HCT116 (cell line): ENCODE data around the gene RARS2. TPM values are rescaled to one million over a fixed set of nuclear protein-coding genes. Genes with fewer than 3 reads are reported as not detected.

Experiments used
- ATAC-seq: fragments of 200-7000 bp; cut with Tn5 transposase; 2 replicates; pipeline ENCODE4 v1.9.1; 2020; ENCODE audit warnings: mild to moderate bottlenecking, moderate library complexity
- BruUV-seq: library from RNA; stranded (reverse); fragments of 400-500 nt; replicated peaks from 2 replicates; lab custom pipeline; 2021; lab: Mats Ljungman, UMichigan
- CTCF ChIA-PET: fragments of 300-600 bp; sonication (Branson Sonifier 250); formaldehyde crosslinking; loops from one replicate; lab custom pipeline; 2021; ENCODE audit warnings: antibody characterized with exemption; lab: Charles Lee
- POLR2A ChIA-PET: fragments of 300-600, 350-600 bp; sonication (Branson Sonifier 250); formaldehyde crosslinking; loops from one replicate; lab custom pipeline; 2021; ENCODE audit warnings: antibody characterized with exemption; lab: Charles Lee
- RAD21 ChIA-PET, 2 experiments: fragments of 300-600 bp; sonication (Branson Sonifier 250); formaldehyde crosslinking; loops; one replicate each; lab custom pipeline; 2023; ENCODE audit warnings: low total read pairs in 2 of 2; ENCODE audit not compliant: uncharacterized antibody in 2 of 2, unreplicated experiment in 2 of 2, low non-redundant PET in 1 of 2; lab: Charles Lee
- DNase-seq: peaks from one replicate; pipeline ENCODE4 v3.0.0-alpha.2; 2010; ENCODE audit warnings: low read depth, low spot score
- H2AFZ ChIP-seq: fragments of 200-600 bp; shearing (Covaris generic), sonication (generic); 2 replicates; pipeline ENCODE4 v1.6.1; 2017; ENCODE audit warnings: low read depth, mixed run types, mixed read lengths, antibody characterized with exemption, low read length; ENCODE audit not compliant: poor library complexity, severe bottlenecking
- H3K27ac ChIP-seq: 2 replicates; pipeline ENCODE4 v1.5.1; 2012; ENCODE audit warnings: low read depth, low read length
- H3K27me3 ChIP-seq: fragments of 200-600 bp; sonication (generic); 2 replicates; pipeline ENCODE4 v1.6.1; 2016; ENCODE audit warnings: mixed run types, low read length, mixed read lengths; ENCODE audit not compliant: insufficient read depth
- H3K36me3 ChIP-seq, 2 experiments: fragments of 200-500 bp in 1 of 2; fragments of 200-600 bp in 1 of 2; sonication (Bioruptor generic) in 1 of 2; sonication (generic) in 1 of 2; 2 replicates each; pipeline versions ENCODE4 v1.5.1 to v1.6.1; 2014 to 2016; ENCODE audit warnings: low read length in 2 of 2, inconsistent platforms in 1 of 2, mixed read lengths in 1 of 2, mixed run types in 1 of 2; ENCODE audit not compliant: insufficient read depth in 2 of 2, control insufficient read depth in 1 of 2
- H3K4me1 ChIP-seq, 2 experiments: fragments of 200-600 bp in 1 of 2; sonication (generic) in 1 of 2; 2 replicates each; pipeline versions ENCODE4 v1.5.1 to v1.6.1; 2012 to 2017; ENCODE audit warnings: low read length in 2 of 2, inconsistent platforms in 1 of 2, mild to moderate bottlenecking in 1 of 2, mixed read lengths in 1 of 2, mixed run types in 1 of 2, moderate library complexity in 1 of 2; ENCODE audit not compliant: insufficient read depth in 2 of 2, control insufficient read depth in 1 of 2
- H3K4me2 ChIP-seq: fragments of 200-600 bp; sonication (generic); 2 replicates; pipeline ENCODE4 v1.6.1; 2017; ENCODE audit warnings: mixed run types, low read length, mixed read lengths
- H3K4me3 ChIP-seq, 2 experiments: fragments of 200-600 bp in 1 of 2; sonication (generic) in 1 of 2; replicated peaks in 1 of 2; 2 replicates each; pipeline ENCODE4 v1.5.1; 2011 to 2016; ENCODE audit warnings: low read length in 2 of 2, control low read depth in 1 of 2, low read depth in 1 of 2, mild to moderate bottlenecking in 1 of 2, mixed read lengths in 1 of 2, mixed run types in 1 of 2
- H3K79me2 ChIP-seq: fragments of 200-600 bp; sonication (generic); 2 replicates; pipeline ENCODE4 v1.6.1; 2017; ENCODE audit warnings: mild to moderate bottlenecking, mixed run types, low read length, moderate library complexity, mixed read lengths; ENCODE audit not compliant: insufficient read depth
- H3K9ac ChIP-seq: fragments of 200-600 bp; sonication (generic); 2 replicates; pipeline ENCODE4 v1.6.1; 2016; ENCODE audit warnings: low read length, mixed read lengths
- H3K9me2 ChIP-seq: fragments of 200-600 bp; sonication (generic), shearing (Covaris generic); 2 replicates; pipeline ENCODE4 v1.6.1; 2017; ENCODE audit warnings: mixed run types, mild to moderate bottlenecking, moderate library complexity; ENCODE audit not compliant: insufficient read depth
- H3K9me3 ChIP-seq, 2 experiments: fragments of 200-500 bp in 1 of 2; fragments of 200-600 bp in 1 of 2; sonication (Bioruptor generic) in 1 of 2; sonication (generic) in 1 of 2; 2 replicates each; pipeline ENCODE4 v1.6.1; 2014 to 2017; ENCODE audit warnings: low read length in 2 of 2, mixed read lengths in 2 of 2, inconsistent platforms in 1 of 2, low read depth in 1 of 2, mild to moderate bottlenecking in 1 of 2, mixed run types in 1 of 2, moderate library complexity in 1 of 2; ENCODE audit not compliant: control insufficient read depth in 1 of 2, insufficient read depth in 1 of 2
- H4K20me1 ChIP-seq: fragments of 200-600 bp; sonication (generic), shearing (Covaris generic); 2 replicates; pipeline ENCODE4 v1.6.1; 2017; ENCODE audit warnings: mixed run types, mild to moderate bottlenecking, moderate library complexity; ENCODE audit not compliant: insufficient read depth
- CEBPB ChIP-seq: IDR thresholded peaks from 2 replicates; pipeline ENCODE4 v1.6.1; 2012; ENCODE audit warnings: low read depth
- EZH2 ChIP-seq: fragments of 200-600 bp; sonication (generic); IDR thresholded peaks from 2 replicates; pipeline ENCODE4 v1.6.1; 2017; ENCODE audit warnings: antibody characterized with exemption, mixed run types
- MAX ChIP-seq: IDR thresholded peaks from 2 replicates; pipeline ENCODE4 v1.6.1; 2012
- SIN3A ChIP-seq: IDR thresholded peaks from 2 replicates; pipeline ENCODE4 v1.6.1; 2012; ENCODE audit warnings: low read depth
- ZBTB33 ChIP-seq: IDR thresholded peaks from 2 replicates; pipeline ENCODE4 v1.6.1; 2011; ENCODE audit warnings: mild to moderate bottlenecking, low read length, moderate library complexity; ENCODE audit not compliant: insufficient replicate concordance; ENCODE audit errors: extremely low read depth
- ZNF274 ChIP-seq: fragments of 200-500 bp; sonication (Bioruptor generic); IDR thresholded peaks from 2 replicates; pipeline ENCODE4 v1.6.1; 2014; ENCODE audit warnings: mild to moderate bottlenecking, low read depth, low read length, inconsistent platforms
- intact Hi-C: fragments of 100-400 bp; cut with micrococcal nuclease; formaldehyde crosslinking; loops from 2 replicates; pipeline ENCODE4 v1.10.0; 2022
- total RNA-seq: library from RNA; stranded (reverse); gene quantifications from one replicate; pipeline ENCODE4 v1.2.1, GENCODE V29; 2021; ENCODE audit not compliant: unreplicated experiment
- TF ChIP-seq, protein P1 (sequence below): IDR thresholded peaks from 2 replicates; pipeline ENCODE4 v1.6.1; 2012

RARS2 gene
- total RNA-seq, 1 experiment from 2014 or later: 34.8 TPM

- H3K36me3 ChIP-seq: no peaks in the 10 kb centered on the region
- TF ChIP-seq SIN3A (no peak), EZH2 (no peak), CEBPB (no peak), ZBTB33 (no peak), MAX (no peak), ZNF274 (no peak)
- TF ChIP-seq, protein P1, sequence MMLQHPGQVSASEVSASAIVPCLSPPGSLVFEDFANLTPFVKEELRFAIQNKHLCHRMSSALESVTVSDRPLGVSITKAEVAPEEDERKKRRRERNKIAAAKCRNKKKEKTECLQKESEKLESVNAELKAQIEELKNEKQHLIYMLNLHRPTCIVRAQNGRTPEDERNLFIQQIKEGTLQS: no peak
- no peaks in the 10 kb centered on the region for H3K27me3 ChIP-seq
- ATAC-seq: no peak
- DNase-seq: no peak
- H3K79me2 ChIP-seq: peaks cover 92% of the 10 kb centered on the region
- BruUV-seq: no TSS peak
- ChIA-PET CTCF (no interaction called here), POLR2A (no interaction called here), RAD21 (no interaction called here)
- intact Hi-C loops: no loop called here
- H2AFZ ChIP-seq: no peak overlapping the region
- H3K4me2 ChIP-seq: no peak overlapping the region
- no peaks in the 10 kb centered on the region for H3K9me3 ChIP-seq
- H3K27ac ChIP-seq: no peak overlapping the region
- H4K20me1 ChIP-seq: peaks cover 21% of the 10 kb centered on the region; the same call in 1 of the 2 replicates
- H3K4me3 ChIP-seq: no peak overlapping the region
- no peaks in the 10 kb centered on the region for H3K9me2 ChIP-seq
- no peaks in the 10 kb centered on the region for H3K4me1 ChIP-seq
- no peak overlapping the region for H3K9ac ChIP-seq
Observed at GRCh38 chr6:87574237-87574804, 15.5 kb downstream of the RARS2 start.
